SIG-M5 (cell line): ENCODE measurements around the gene CIAO2B.
"Not testable (repeated sequence)": the region's sequence is repeated elsewhere in the genome, so short reads cannot be mapped to it uniquely, and the experiment has no call there.

Source experiments
- DNase-seq: peaks from one replicate; lab custom pipeline; 2025; lab: John Stamatoyannopoulos, UW

CIAO2B gene

GRCh38 chr16:66955363-66956153 is 21.4 kb upstream of the CIAO2B start:
- not testable (repeated sequence) for DNase-seq

GRCh38 chr16:66954097-66954659 is 20.0 kb upstream of the CIAO2B start:
- no peak for DNase-seq

- no peak for DNase-seq
Observed at GRCh38 chr16:66953462-66954096, 19.4 kb upstream of the CIAO2B start.

GRCh38 chr16:66952430-66953110 is 18.4 kb upstream of the CIAO2B start:
- DNase-seq: no peak

- DNase-seq: no peak
Observed at GRCh38 chr16:66950971-66951790, 17.0 kb upstream of the CIAO2B start.

GRCh38 chr16:66950437-66950836 is 16.2 kb upstream of the CIAO2B start:
- no peak for DNase-seq

GRCh38 chr16:66949472-66949871 is 15.3 kb upstream of the CIAO2B start:
- no peak for DNase-seq

GRCh38 chr16:66948837-66949225 is 14.6 kb upstream of the CIAO2B start:
- DNase-seq: no peak

- no peak for DNase-seq
Observed at GRCh38 chr16:66948134-66948836, 14.1 kb upstream of the CIAO2B start.

GRCh38 chr16:66947302-66948065 is 13.3 kb upstream of the CIAO2B start:
- DNase-seq: peak; percentile 29

- no peak for DNase-seq
Observed at GRCh38 chr16:66946974-66947301, 12.7 kb upstream of the CIAO2B start.

GRCh38 chr16:66946541-66946940 is 12.3 kb upstream of the CIAO2B start:
- no peak for DNase-seq

GRCh38 chr16:66945939-66946338 is 11.7 kb upstream of the CIAO2B start:
- no peak for DNase-seq

- not testable (repeated sequence) for DNase-seq
Observed at GRCh38 chr16:66944971-66945370, 10.8 kb upstream of the CIAO2B start.

- no peak for DNase-seq
Observed at GRCh38 chr16:66944054-66944441, 9.8 kb upstream of the CIAO2B start.

- no peak for DNase-seq
Observed at GRCh38 chr16:66943426-66944053, 9.3 kb upstream of the CIAO2B start.

- no peak for DNase-seq
Observed at GRCh38 chr16:66942981-66943380, 8.8 kb upstream of the CIAO2B start.

GRCh38 chr16:66940236-66940635 is 6.0 kb upstream of the CIAO2B start:
- DNase-seq: no peak

GRCh38 chr16:66939366-66939765 is 5.2 kb upstream of the CIAO2B start:
- no peak for DNase-seq

GRCh38 chr16:66937725-66938337 is 3.6 kb upstream of the CIAO2B start:
- no peak for DNase-seq
